Measurements from ENCODE around the gene CCDC74A.
"Not testable (repeated sequence)": the region's sequence is repeated elsewhere in the genome, so short reads cannot be mapped to it uniquely, and the experiment has no call there.

The CCDC74A gene

GRCh38 chr2:131568401-131568800, 40.7 kb downstream of the CCDC74A start:
- not testable (repeated sequence) for DNase-seq

- peak; percentile 27 for DNase-seq
Observed at GRCh38 chr2:131572175-131572574, 44.5 kb downstream of the CCDC74A start.

GRCh38 chr2:131577812-131578211, 50.1 kb downstream of the CCDC74A start:
- no peak for DNase-seq

GRCh38 chr2:131580187-131580586, 52.5 kb downstream of the CCDC74A start:
- DNase-seq = no peak

All from MV-4-11 (cell line).